Muscle layer of duodenum (tissue), 2 donors: ENCODE data around the gene INSYN1.

Experiments
- H3K27ac ChIP-seq: one replicate; pipeline ENCODE4 v1.7.0; 2013; ENCODE audit warnings: mild to moderate bottlenecking, low read length
- H3K27me3 ChIP-seq: one replicate; pipeline ENCODE4 v1.7.0; 2013; ENCODE audit warnings: low read depth, mild to moderate bottlenecking, control low read depth, low read length
- H3K36me3 ChIP-seq, 2 donors: one replicate each; pipeline ENCODE4 v1.7.0; 2013; ENCODE audit warnings: low read length in 2 of 2, control low read depth in 1 of 2, mild to moderate bottlenecking in 1 of 2; ENCODE audit not compliant: insufficient read depth in 2 of 2, control insufficient read depth in 1 of 2
- H3K4me1 ChIP-seq, 2 donors: one replicate each; pipeline ENCODE4 v1.7.0; 2013; ENCODE audit warnings: low read length in 2 of 2, mild to moderate bottlenecking in 2 of 2, control low read depth in 1 of 2, moderate library complexity in 1 of 2; ENCODE audit not compliant: insufficient read depth in 2 of 2, control insufficient read depth in 1 of 2
- H3K4me3 ChIP-seq, 2 donors: one replicate each; pipeline ENCODE4 v1.7.0; 2013; ENCODE audit warnings: low read length in 2 of 2, low read depth in 1 of 2, mild to moderate bottlenecking in 1 of 2
- H3K9me3 ChIP-seq, 2 donors: one replicate each; pipeline ENCODE4 v1.7.0; 2013; ENCODE audit warnings: low read length in 2 of 2, control low read depth in 1 of 2, mild to moderate bottlenecking in 1 of 2; ENCODE audit not compliant: control insufficient read depth in 1 of 2
- donor health status: healthy.

Gene INSYN1

GRCh38 chr15:73696641-73697001 is 56.5 kb downstream of the INSYN1 start:
- no peak overlapping the region for H3K4me3 ChIP-seq
- H3K4me1 ChIP-seq, result peaks cover 21 to 39% of the 10 kb centered on the region in 2 donors
- peaks cover 0 to 4% of the 10 kb centered on the region in 2 donors for H3K36me3 ChIP-seq
- H3K27ac ChIP-seq, result peak overlapping the region; percentile 9
- no peaks in the 10 kb centered on the region for H3K27me3 ChIP-seq
- H3K9me3 ChIP-seq, result no peaks in the 10 kb centered on the region

- Histone ChIP-seq H3K4me3 (no peak overlapping the region), H3K36me3 (peaks cover 0 to 4% of the 10 kb centered on the region in 2 donors), H3K27ac (peak overlapping the region; percentile 9), H3K9me3 (no peaks in the 10 kb centered on the region), H3K4me1 (peaks cover 28 to 43% of the 10 kb centered on the region in 2 donors), H3K27me3 (no peaks in the 10 kb centered on the region)
Measured at GRCh38 chr15:73695773-73696640, 57.1 kb downstream of the INSYN1 start.

DNA sequence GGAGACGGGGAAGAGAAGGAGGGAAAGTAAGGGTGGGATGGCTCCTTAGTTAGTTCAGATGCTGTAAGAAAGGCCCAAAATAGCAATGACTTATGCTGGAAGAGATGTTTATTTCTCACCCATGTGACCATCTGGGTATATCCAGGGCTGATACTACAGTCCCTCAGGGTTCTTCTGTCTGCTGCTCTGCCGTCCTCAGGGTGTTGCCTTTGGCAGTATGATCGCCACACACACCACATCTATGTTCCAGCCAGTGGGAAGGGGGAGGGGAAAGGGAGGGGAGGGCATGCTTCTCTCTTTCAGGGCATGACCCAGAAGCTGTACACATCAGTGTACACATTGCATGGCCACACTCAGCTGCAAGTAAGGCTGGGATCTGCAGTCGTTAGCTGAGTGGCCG is 58.7 kb downstream of the INSYN1 start:
- Histone ChIP-seq H3K27ac (peak overlapping the region; percentile 36), H3K27me3 (no peaks in the 10 kb centered on the region), H3K4me1 (peaks cover 32 to 39% of the 10 kb centered on the region in 2 donors), H3K36me3 (peaks cover 0 to 7% of the 10 kb centered on the region in 2 donors), H3K4me3 (no peak overlapping the region), H3K9me3 (no peaks in the 10 kb centered on the region)

GRCh38 chr15:73691396-73691795 is 61.8 kb downstream of the INSYN1 start:
- H3K4me1 ChIP-seq, result peaks cover 34 to 43% of the 10 kb centered on the region in 2 donors
- no peak overlapping the region for H3K4me3 ChIP-seq
- no peaks in the 10 kb centered on the region for H3K9me3 ChIP-seq
- H3K27ac ChIP-seq, result no peak overlapping the region
- no peaks in the 10 kb centered on the region for H3K27me3 ChIP-seq
- peaks cover 0 to 4% of the 10 kb centered on the region in 2 donors for H3K36me3 ChIP-seq

DNA sequence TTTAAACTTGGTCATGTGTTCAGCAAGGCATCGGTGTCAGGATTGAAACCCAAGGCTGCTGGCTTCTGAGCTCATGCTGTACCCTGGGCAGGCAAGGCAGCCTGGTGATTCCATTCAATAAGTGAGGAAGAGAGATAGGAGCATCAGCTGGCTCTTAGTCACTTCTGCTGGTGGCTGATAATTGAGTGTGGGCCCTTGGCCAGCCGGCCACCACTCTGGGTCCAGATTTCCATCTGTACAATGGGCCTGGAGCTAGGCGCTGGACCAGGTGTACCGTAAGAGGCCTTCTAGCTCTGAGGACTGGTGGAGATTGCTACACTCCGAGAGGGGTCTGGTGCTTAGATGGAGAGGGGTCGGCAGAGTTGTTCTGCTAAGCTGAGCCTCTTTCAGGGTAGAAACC is 64.7 kb downstream of the INSYN1 start:
- Histone ChIP-seq H3K4me1 (peaks cover 27 to 36% of the 10 kb centered on the region in 2 donors), H3K27ac (peak overlapping the region; percentile 22), H3K36me3 (peaks cover 0 to 4% of the 10 kb centered on the region in 2 donors), H3K27me3 (no peaks in the 10 kb centered on the region), H3K4me3 (no peak overlapping the region), H3K9me3 (no peaks in the 10 kb centered on the region)

DNA sequence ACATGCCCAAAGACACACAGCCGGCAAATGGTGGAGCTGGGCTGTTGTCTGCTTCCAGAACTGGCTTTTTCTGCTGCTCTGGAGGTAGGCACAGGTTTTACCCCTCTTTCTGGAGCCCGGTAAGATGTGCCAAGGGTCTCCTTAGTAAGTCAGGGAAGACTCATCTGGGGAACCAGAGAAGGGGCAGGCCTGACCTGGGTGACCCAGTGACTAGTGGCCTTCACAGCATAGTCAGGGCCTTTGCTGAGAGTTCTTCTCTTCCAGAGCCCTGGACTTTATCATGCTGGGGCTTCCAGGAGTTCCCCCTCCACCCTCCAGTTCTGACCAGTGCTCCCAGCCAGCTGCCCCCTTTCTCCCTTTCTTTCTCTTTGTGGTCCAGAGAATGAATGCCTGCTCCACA is 65.8 kb downstream of the INSYN1 start:
- Histone ChIP-seq H3K36me3 (peaks cover 0 to 4% of the 10 kb centered on the region in 2 donors), H3K4me3 (no peak overlapping the region), H3K9me3 (no peaks in the 10 kb centered on the region), H3K27ac (peak overlapping the region; percentile 52), H3K27me3 (no peaks in the 10 kb centered on the region), H3K4me1 (peaks cover 27 to 38% of the 10 kb centered on the region in 2 donors)

- H3K4me1 ChIP-seq, result peaks cover 27 to 38% of the 10 kb centered on the region in 2 donors
Measured at GRCh38 chr15:73686781-73687256, 66.3 kb downstream of the INSYN1 start.

GRCh38 chr15:73685981-73686380 is 67.2 kb downstream of the INSYN1 start:
- Histone ChIP-seq H3K27ac (peak overlapping the region; percentile 43), H3K4me1 (peaks cover 19 to 33% of the 10 kb centered on the region in 2 donors), H3K9me3 (no peaks in the 10 kb centered on the region), H3K4me3 (peak overlapping the region; percentile 62 to 84), H3K27me3 (no peaks in the 10 kb centered on the region), H3K36me3 (peaks cover 0 to 4% of the 10 kb centered on the region in 2 donors)

More at GRCh38 chr15:73686781-73687256, 66.3 kb downstream of the INSYN1 start:
- Histone ChIP-seq H3K27me3 (no peaks in the 10 kb centered on the region), H3K4me3 (no peak overlapping the region), H3K9me3 (no peaks in the 10 kb centered on the region), H3K27ac (peak overlapping the region; percentile 52), H3K36me3 (peaks cover 0 to 4% of the 10 kb centered on the region in 2 donors)
